Choroid plexus epithelial cell (primary cell): ENCODE data around the gene FHOD1.

ENCODE experiments used
- DNase-seq: peaks from one replicate; pipeline ENCODE4 v3.0.0-alpha.2; 2010; ENCODE audit warnings: low read depth
- H3K4me3 ChIP-seq: 2 replicates; pipeline ENCODE4 v1.5.1; 2011; ENCODE audit warnings: low read depth, mild to moderate bottlenecking, control low read depth, low read length, moderate library complexity
- TF ChIP-seq, protein P1 (sequence below): conservative IDR thresholded peaks from 2 replicates; pipeline ENCODE4 v1.5.1; 2011; ENCODE audit warnings: low read depth, mild to moderate bottlenecking, control low read depth, inconsistent platforms, low read length, moderate library complexity

The FHOD1 gene

DNA sequence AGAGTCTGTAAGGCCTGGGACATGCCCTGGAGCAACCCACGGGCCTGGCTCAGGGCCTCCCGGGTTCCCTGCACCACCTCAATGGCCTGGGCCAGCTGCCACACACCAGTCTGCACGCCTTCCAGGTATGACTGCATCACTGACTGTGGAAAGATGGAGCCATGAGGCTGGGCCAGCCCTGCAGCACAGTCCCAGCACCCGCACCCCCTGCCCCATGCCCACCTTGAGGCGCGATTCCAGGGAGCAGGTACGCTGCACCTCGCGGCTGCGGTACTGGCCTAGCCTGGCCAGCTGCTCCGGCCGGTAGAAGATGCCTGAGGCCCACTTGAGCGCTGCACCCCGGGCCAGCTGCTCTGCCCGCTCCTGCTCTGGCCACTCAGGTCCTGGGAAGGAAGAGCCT, 58.5 kb downstream of the FHOD1 start:
- TF ChIP-seq, protein P1, sequence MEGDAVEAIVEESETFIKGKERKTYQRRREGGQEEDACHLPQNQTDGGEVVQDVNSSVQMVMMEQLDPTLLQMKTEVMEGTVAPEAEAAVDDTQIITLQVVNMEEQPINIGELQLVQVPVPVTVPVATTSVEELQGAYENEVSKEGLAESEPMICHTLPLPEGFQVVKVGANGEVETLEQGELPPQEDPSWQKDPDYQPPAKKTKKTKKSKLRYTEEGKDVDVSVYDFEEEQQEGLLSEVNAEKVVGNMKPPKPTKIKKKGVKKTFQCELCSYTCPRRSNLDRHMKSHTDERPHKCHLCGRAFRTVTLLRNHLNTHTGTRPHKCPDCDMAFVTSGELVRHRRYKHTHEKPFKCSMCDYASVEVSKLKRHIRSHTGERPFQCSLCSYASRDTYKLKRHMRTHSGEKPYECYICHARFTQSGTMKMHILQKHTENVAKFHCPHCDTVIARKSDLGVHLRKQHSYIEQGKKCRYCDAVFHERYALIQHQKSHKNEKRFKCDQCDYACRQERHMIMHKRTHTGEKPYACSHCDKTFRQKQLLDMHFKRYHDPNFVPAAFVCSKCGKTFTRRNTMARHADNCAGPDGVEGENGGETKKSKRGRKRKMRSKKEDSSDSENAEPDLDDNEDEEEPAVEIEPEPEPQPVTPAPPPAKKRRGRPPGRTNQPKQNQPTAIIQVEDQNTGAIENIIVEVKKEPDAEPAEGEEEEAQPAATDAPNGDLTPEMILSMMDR, result no peak
- no peak overlapping the region for H3K4me3 ChIP-seq
- no peak for DNase-seq

DNA sequence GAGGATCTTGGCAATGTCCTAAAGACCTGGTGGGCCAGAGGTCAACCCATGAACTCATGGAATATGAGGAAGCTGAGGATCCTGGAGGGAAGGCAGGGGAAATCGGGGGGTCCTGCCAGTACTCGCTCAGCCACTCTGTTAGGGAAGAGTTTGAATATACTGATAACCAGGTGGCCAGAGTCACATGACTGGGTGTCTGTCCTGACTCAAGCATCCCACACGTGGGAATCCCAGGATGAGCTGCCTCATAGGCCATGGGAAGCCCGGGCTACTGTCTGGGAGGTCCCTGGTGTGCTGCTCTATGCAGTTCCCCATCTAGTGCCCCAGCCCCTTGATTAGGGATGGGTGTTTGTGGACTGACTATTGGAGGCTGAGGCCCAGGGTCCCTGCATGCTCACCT, 59.0 kb downstream of the FHOD1 start:
- H3K4me3 ChIP-seq, result no peak overlapping the region
- no peak for DNase-seq
- TF ChIP-seq, protein P1, result no peak

DNA sequence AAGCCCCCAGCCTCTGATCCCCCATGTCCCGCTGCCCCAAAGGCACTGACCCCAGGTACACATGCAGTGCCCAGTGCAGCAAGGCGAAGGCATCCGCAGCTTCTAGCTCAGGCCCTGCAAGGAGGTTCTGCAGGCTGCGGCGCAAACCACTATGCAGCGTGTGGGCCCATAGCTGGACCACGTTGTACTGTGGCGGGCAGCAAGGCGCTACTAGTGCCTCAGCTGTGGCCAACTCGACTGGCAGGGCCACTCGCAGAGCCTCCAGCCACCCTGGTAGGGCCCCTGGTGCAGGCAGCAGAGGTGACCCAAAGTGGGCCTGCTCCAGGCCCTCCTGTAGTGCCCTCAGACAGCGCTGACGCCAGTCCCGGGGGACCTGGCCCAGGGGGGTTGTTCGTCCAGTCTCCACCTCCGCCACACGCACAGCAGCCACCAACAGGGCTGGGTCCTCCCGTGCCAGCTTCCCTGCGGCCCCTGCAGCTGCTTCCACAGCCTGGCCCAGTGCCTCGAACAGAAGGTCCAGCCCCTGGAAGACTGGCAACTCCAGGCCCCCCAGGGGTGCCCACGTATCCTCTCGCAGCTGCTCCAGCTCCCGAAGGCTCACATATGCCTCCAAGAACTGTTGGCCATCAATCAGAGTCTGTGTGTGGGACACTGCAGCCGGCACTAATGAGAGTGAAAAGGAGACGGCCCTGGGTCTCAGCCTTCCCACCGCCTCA, 59.9 kb downstream of the FHOD1 start:
- no peak for DNase-seq
- TF ChIP-seq, protein P1, result no peak
- H3K4me3 ChIP-seq, result no peak overlapping the region

DNA sequence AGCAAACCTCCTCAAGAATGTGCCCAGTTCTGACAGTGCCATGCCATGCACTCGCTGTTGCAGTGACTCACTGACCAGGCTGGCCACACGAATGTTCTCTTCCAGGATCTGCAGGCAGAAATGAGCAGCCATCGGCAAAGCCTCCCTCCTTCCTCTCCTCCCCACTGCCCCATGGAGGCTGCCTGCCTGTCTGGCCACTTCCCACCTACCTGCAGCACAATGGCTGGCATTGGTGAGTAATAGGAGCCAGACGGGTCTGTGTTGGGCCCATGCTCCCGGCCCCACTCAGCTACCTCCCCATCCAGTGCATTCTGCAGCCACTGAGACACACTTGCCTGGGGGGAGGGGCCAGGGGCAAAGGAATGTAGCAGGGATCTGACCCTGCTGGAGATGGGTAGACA, 60.7 kb downstream of the FHOD1 start:
- DNase-seq, result no peak
- TF ChIP-seq, protein P1, result no peak
- H3K4me3 ChIP-seq, result no peak overlapping the region

DNA sequence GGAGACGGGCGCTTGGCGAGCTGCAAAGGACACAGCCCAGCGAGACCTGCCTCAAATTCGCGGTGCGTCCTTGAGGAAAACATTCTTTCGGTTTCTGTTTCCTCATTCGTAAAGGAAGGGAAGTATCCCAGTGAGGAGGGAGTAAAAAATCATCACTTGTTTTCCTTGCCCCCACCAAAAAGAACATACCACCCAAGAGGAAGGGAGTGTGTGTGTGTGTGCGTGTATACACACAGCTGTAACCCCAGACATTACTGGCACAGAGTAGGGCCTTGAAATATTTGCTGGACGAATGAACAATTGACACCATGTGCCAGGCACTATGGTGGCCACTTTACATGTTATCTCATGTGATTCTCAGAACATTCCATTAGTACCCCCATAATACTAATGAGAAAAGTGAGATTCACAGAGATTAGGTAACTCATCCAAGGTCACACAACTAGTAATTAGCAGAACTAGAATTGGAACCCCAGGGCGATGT, 61.6 kb downstream of the FHOD1 start:
- DNase-seq, result no peak
- TF ChIP-seq, protein P1, result no peak
- H3K4me3 ChIP-seq, result no peak overlapping the region

DNA sequence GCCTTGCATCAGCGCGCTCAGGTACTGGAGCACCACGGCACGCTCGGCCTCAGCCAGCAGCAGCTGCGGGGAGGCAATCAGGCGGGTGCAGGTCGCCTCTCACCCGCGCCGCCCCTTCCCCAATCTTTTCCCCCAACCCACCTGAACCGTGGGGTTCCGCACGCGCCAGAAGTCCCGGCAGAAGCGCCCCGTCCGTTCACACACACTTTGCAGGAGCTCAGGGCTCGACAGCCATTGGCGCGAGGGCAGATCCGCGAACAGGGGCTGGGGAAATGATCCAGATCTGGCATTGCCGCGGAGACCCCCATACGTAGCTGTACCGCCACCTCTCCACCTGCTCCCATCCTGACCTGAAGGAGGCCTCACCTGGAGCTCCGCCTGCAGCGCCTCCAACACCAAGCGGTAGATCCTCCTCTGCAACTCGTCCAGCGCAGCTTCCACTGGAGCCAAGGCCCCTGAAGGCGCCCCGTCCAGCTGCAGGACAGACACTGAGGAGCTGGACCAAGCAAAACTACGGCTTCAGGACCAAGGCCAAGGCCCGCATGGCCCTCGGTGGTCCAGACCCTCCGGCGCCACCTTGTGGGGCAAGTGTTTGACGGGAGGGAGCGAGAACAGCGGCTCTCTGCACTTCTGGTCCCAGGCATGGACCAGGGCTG, 62.2 kb downstream of the FHOD1 start:
- no peak overlapping the region for H3K4me3 ChIP-seq
- peak; percentile 95 for DNase-seq
- TF ChIP-seq, protein P1, result peak; percentile 92
